ENCODE data around the gene SLAIN1. TPM values are rescaled to one million over a fixed set of nuclear protein-coding genes. Genes with fewer than 3 reads are reported as not detected.

Gene SLAIN1
- total RNA-seq, 2 experiments from 2014 or later = 16.4 to 31.7 TPM

DNA sequence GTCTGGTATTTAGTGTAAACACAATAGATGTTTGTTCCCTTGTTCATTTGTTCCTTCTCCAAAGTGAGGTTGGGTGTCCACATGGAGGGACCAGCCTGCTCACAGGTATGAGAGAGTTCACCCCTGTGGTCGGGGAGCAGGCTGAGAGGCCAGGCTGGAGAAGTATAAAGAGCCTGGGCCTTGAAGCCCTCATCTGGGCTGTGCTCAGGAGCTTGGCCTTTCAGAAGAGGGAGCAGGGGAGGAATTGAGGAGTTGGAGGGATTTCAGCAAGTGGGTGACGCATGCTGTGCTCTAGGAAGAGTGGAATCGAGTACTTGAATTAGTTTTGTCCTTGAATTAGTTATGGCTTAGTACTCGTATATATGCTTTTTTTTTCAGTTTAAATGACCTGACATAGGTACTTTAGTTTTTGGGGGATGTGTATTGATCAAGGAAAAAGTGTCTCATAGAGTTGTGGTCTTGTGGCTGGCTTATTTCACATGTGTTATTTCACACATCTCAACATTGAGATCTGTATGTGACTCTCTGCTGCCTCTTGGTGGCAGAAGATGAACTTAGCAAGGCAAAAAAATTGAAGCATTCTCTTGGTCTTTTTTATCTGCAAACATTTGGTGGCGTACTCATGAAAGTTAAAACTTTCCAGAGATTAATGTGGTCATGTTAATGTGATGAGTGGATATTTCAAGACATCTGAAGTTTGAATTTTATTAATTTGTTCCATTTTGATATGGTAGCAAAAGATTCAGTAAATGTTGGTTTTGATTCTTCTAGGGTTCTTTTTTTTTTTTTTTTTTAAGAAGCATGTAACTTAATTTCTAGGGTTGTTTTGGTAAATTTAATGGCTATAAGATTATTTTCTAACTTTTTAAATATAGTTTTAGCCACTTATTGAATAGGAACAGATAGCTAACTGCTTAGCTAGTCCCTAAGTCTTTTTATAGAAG, 54.3 kb downstream of the SLAIN1 start:
- Histone ChIP-seq H3K36me3 (ENCODE audit: insufficient read depth, low read length) (no peaks in the 10 kb centered on the region; the same call in 1 of the 2 replicates), H3K9me2 (ENCODE audit: insufficient read depth, low read length) (no peaks in the 10 kb centered on the region), H3K4me1 (ENCODE audit: insufficient read depth, low read length, poor library complexity, severe bottlenecking) (no peaks in the 10 kb centered on the region), H3K9me3 (ENCODE audit: low read length) (no peaks in the 10 kb centered on the region), H2AFZ (ENCODE audit: low read length) (no peak overlapping the region), H3K79me2 (ENCODE audit: insufficient read depth, low read depth, low read length) (no peaks in the 10 kb centered on the region), H3K27ac (ENCODE audit: low read depth, low read length, poor library complexity, severe bottlenecking) (no peak overlapping the region), H4K20me1 (ENCODE audit: insufficient read depth, low read length) (0 out of 2 replicates have a peak, but pooled peaks cover 7% of the 10 kb centered on the region), H3K4me3 (ENCODE audit: low read depth, low read length, poor library complexity, severe bottlenecking) (no peak overlapping the region), H3K4me2 (ENCODE audit: low read length) (no peak overlapping the region)
- intact Hi-C loops (cut with micrococcal nuclease; ENCODE audit: unreplicated experiment) = loop anchor here (1.0 to 5.0 kb wide), 2 partner anchors 54 to 158 kb away; partner anchors contain the start of gene SLAIN1
- no TSS peak for BruUV-seq (replicated peaks)
- DNase-seq (ENCODE audit: low spot score) = peak; percentile 67
- ChIA-PET CTCF (ENCODE audit: unreplicated experiment) (no interaction called here), POLR2A (interaction anchor here (0.7 kb wide), 1 partner anchor 35 kb away, joined by 5 read pairs; no protein-coding TSS in a partner anchor)
- no peak for TF ChIP-seq EZH2phosphoT487 (IDR thresholded peaks at IDR 0.05; ENCODE audit: borderline replicate concordance, low read depth, low read length)
- TF ChIP-seq, protein P1, sequence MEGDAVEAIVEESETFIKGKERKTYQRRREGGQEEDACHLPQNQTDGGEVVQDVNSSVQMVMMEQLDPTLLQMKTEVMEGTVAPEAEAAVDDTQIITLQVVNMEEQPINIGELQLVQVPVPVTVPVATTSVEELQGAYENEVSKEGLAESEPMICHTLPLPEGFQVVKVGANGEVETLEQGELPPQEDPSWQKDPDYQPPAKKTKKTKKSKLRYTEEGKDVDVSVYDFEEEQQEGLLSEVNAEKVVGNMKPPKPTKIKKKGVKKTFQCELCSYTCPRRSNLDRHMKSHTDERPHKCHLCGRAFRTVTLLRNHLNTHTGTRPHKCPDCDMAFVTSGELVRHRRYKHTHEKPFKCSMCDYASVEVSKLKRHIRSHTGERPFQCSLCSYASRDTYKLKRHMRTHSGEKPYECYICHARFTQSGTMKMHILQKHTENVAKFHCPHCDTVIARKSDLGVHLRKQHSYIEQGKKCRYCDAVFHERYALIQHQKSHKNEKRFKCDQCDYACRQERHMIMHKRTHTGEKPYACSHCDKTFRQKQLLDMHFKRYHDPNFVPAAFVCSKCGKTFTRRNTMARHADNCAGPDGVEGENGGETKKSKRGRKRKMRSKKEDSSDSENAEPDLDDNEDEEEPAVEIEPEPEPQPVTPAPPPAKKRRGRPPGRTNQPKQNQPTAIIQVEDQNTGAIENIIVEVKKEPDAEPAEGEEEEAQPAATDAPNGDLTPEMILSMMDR (conservative IDR thresholded peaks at IDR 0.05; ENCODE audit: low read length) = peak; percentile 95

DNA sequence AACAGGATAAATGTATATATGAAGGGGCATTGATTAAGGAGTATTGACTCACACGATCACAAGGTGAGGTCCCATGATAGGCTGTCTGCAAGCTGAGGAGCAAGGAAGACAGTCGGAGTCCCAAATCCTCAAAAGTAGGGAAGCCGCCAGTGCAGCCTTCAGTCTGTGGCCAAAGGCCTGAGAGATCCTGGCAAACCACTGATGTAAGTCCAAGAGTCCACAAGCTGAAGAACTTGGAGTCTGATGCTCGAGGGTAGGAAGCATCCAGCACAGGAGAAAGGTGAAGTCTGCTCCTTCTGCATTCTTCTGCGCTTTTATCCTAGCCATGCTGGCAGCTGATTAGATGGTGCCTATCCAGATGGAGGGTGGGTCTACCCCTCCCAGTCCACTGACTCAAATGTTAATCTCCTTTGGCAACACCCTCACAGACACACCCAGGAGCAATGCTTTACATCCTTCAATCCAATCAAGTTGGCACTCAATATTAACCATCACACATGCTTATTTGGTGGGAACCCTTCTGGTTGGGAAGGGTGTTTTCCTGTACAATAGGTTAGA, 55.1 kb downstream of the SLAIN1 start:
- BruUV-seq (replicated peaks) = no TSS peak
- Histone ChIP-seq H3K36me3 (ENCODE audit: insufficient read depth, low read length) (no peaks in the 10 kb centered on the region; the same call in 1 of the 2 replicates), H3K9me3 (ENCODE audit: low read length) (no peaks in the 10 kb centered on the region), H3K9me2 (ENCODE audit: insufficient read depth, low read length) (no peaks in the 10 kb centered on the region), H3K4me2 (ENCODE audit: low read length) (no peak overlapping the region), H3K79me2 (ENCODE audit: insufficient read depth, low read depth, low read length) (no peaks in the 10 kb centered on the region), H4K20me1 (ENCODE audit: insufficient read depth, low read length) (0 out of 2 replicates have a peak, but pooled peaks cover 7% of the 10 kb centered on the region), H3K27ac (ENCODE audit: low read depth, low read length, poor library complexity, severe bottlenecking) (no peak overlapping the region), H3K4me3 (ENCODE audit: low read depth, low read length, poor library complexity, severe bottlenecking) (no peak overlapping the region), H2AFZ (ENCODE audit: low read length) (no peak overlapping the region), H3K4me1 (ENCODE audit: insufficient read depth, low read length, poor library complexity, severe bottlenecking) (no peaks in the 10 kb centered on the region)
- ChIA-PET POLR2A (interaction anchor here (0.7 kb wide), 1 partner anchor 34 kb away, joined by 5 read pairs; no protein-coding TSS in a partner anchor), CTCF (ENCODE audit: unreplicated experiment) (no interaction called here)
- DNase-seq (ENCODE audit: low spot score) = no peak
- intact Hi-C loops (cut with micrococcal nuclease; ENCODE audit: unreplicated experiment) = loop anchor here (1.0 to 5.0 kb wide), 2 partner anchors 55 to 159 kb away; partner anchors contain the start of gene SLAIN1
- TF ChIP-seq EZH2phosphoT487 (IDR thresholded peaks at IDR 0.05; ENCODE audit: borderline replicate concordance, low read depth, low read length) = no peak
- TF ChIP-seq, protein P1 (conservative IDR thresholded peaks at IDR 0.05; ENCODE audit: low read length) = no peak

All from OCI-LY7 (cell line).